H1 (cell line): ENCODE data around the gene BAHD1. TPM values are rescaled to one million over a fixed set of nuclear protein-coding genes. Genes with fewer than 3 reads are reported as not detected.

ENCODE experiments used
- BACH1 ChIP-seq: IDR thresholded peaks from 2 replicates; pipeline ENCODE4 v1.6.1; 2012; ENCODE audit warnings: low read length, improper control_type of control experiment
- BCL11A ChIP-seq, 2 experiments: IDR thresholded peaks; one replicate each; pipeline ENCODE4 v1.6.1; 2011; ENCODE audit warnings: low read depth in 2 of 2, low read length in 2 of 2, mild to moderate bottlenecking in 2 of 2
- CBX5 ChIP-seq: fragments of 300-800, 300-1000 bp; sonication (generic); IDR thresholded peaks from 2 replicates; pipeline ENCODE4 v1.7.1; 2016; ENCODE audit warnings: antibody characterized with exemption, low read length, low read depth
- CBX8 ChIP-seq: fragments of 300-800, 300-1000 bp; sonication (generic); IDR thresholded peaks from 2 replicates; pipeline ENCODE4 v1.7.1; 2016; ENCODE audit warnings: low read depth, low read length, borderline replicate concordance
- GTF2F1 ChIP-seq: IDR thresholded peaks from 2 replicates; pipeline ENCODE4 v1.6.1; 2012; ENCODE audit warnings: low read depth, low read length, improper control_type of control experiment, borderline replicate concordance
- JUN ChIP-seq: IDR thresholded peaks from 2 replicates; pipeline ENCODE4 v1.6.1; 2011; ENCODE audit warnings: low read depth, mild to moderate bottlenecking, improper control_type of control experiment, low read length
- KDM5A ChIP-seq: fragments of 200-600 bp; IDR thresholded peaks from 2 replicates; pipeline ENCODE4 v1.7.1; 2012; ENCODE audit warnings: mild to moderate bottlenecking, low read length, inconsistent platforms, mixed read lengths
- POU5F1 ChIP-seq: IDR thresholded peaks from 2 replicates; pipeline ENCODE4 v1.6.1; 2011; ENCODE audit warnings: low read depth, mild to moderate bottlenecking, low read length, moderate library complexity
- RXRA ChIP-seq: IDR thresholded peaks from 2 replicates; pipeline ENCODE4 v1.6.1; 2011; ENCODE audit warnings: low read depth, mild to moderate bottlenecking, low read length, moderate library complexity; ENCODE audit not compliant: insufficient read depth
- SIN3A ChIP-seq, 2 experiments: IDR thresholded peaks in 1 of 2; conservative IDR thresholded peaks in 1 of 2; 2 replicates each; pipeline ENCODE4 v1.6.1; 2011 to 2012; ENCODE audit warnings: low read length in 2 of 2, improper control_type of control experiment in 1 of 2, low read depth in 1 of 2, mild to moderate bottlenecking in 1 of 2
- SIX5 ChIP-seq: IDR thresholded peaks from 2 replicates; pipeline ENCODE4 v1.6.1; 2011; ENCODE audit warnings: mild to moderate bottlenecking, low read depth, low read length
- USF2 ChIP-seq: IDR thresholded peaks from 2 replicates; pipeline ENCODE4 v1.6.1; 2011; ENCODE audit warnings: low read length, improper control_type of control experiment
- ZNF274 ChIP-seq: IDR thresholded peaks from 2 replicates; pipeline ENCODE4 v1.7.0; 2012; ENCODE audit warnings: low read length, borderline replicate concordance; ENCODE audit errors: extremely low read depth
- polyA plus RNA-seq, 7 experiments: library from polyadenylated mRNA; depleted of rRNA in 3 of 7; stranded (reverse) in 5 of 7; unstranded in 2 of 7; fragments of >200 nt in 5 of 7; fragments of 200-250 nt in 2 of 7; gene quantifications; 1 replicate in 5 of 7; 2 replicates in 1 of 7; 4 replicates in 1 of 7; pipeline versions ENCODE4 v1.2.1 to v1.2.3, GENCODE V29; 2011 to 2013; ENCODE audit warnings: missing spikeins in 2 of 7, mixed read lengths in 2 of 7
- total RNA-seq: library from RNA; stranded (reverse); fragmentation: NEBNext Ultra II Directional; extraction: Animal tissue kit (Norgen Biotek cat#: 25700); gene quantifications from 2 replicates; pipeline ENCODE4 v1.2.1, GENCODE V29; 2021
- TF ChIP-seq, protein P1 (sequence below): IDR thresholded peaks from 2 replicates; pipeline ENCODE4 v1.6.1; 2011; ENCODE audit warnings: low read depth, mild to moderate bottlenecking, low read length; ENCODE audit not compliant: insufficient read depth
- TF ChIP-seq, protein P2 (sequence below): IDR thresholded peaks from 2 replicates; pipeline ENCODE4 v1.6.1; 2012; ENCODE audit warnings: inconsistent platforms

BAHD1 gene
- total and polyA plus RNA-seq, 2 of the 8 experiments (the other 6 are each of a cell fraction or from before 2014, with no cell fraction given) = 15.0 to 38.9 TPM

- no peak for TF ChIP-seq CBX8
- no peak for TF ChIP-seq USF2
- TF ChIP-seq, protein P1, sequence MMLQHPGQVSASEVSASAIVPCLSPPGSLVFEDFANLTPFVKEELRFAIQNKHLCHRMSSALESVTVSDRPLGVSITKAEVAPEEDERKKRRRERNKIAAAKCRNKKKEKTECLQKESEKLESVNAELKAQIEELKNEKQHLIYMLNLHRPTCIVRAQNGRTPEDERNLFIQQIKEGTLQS = no peak
- no peak for TF ChIP-seq GTF2F1
- TF ChIP-seq KDM5A = no peak
- no peak for TF ChIP-seq JUN
- no peak for TF ChIP-seq RXRA
- no peak for TF ChIP-seq BACH1
- TF ChIP-seq SIN3A (conservative IDR thresholded peaks at IDR 0.05 in 1 of 2, IDR thresholded peaks at IDR 0.05 in 1 of 2; ENCODE audit: low read depth in 1 of 2, low read length in 2 of 2) = 0 out of 4 replicates have a peak, but pooled peaks of 1 of the 2 experiments have one; percentile 15
- TF ChIP-seq POU5F1 = no peak
- TF ChIP-seq, protein P2, sequence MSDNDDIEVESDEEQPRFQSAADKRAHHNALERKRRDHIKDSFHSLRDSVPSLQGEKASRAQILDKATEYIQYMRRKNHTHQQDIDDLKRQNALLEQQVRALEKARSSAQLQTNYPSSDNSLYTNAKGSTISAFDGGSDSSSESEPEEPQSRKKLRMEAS = peak; percentile 81
- TF ChIP-seq CBX5 = no peak
- no peak for TF ChIP-seq SIX5
- no peak for TF ChIP-seq BCL11A (IDR thresholded peaks at IDR 0.05; ENCODE audit: low read depth in 2 of 2, low read length in 2 of 2)
- no peak for TF ChIP-seq ZNF274
These were observed 2.7 kb upstream of the BAHD1 start (continued) for GRCh38 chr15:40437752-40438687.
